GM21786 (cell line): ENCODE data around the gene ACSS1.

Experiments
- ATAC-seq: cut with Tn5 transposase; IDR thresholded peaks from one replicate; pipeline ENCODE4 v1.9.1; 2021; ENCODE audit not compliant: unreplicated experiment

Gene ACSS1

DNA sequence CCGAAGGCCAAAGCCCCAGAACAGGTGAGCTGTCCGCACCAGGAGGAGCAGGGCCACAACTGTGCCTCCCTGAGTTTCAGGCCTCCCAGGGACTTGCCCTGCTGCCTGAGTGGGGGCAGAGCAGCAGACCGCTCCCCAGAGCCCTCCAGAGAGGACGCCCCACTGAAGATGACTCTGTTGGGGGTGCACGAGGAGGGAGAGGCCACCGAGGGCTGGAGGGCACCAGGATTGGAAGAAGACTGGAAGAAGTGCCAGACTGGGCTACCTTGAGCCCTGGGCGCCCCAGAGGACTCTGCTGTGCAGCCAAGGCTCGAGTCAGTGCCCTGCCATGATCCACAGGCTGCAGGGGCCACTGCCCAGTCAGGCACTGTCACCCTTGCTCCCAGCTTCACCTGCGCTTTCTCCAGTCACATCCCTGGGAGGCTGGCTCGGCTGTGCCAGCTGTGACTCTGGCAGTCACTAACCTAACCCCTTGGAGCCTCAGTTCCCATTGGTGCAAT lies 97.6 kb downstream of the ACSS1 start:
- no peak for ATAC-seq

DNA sequence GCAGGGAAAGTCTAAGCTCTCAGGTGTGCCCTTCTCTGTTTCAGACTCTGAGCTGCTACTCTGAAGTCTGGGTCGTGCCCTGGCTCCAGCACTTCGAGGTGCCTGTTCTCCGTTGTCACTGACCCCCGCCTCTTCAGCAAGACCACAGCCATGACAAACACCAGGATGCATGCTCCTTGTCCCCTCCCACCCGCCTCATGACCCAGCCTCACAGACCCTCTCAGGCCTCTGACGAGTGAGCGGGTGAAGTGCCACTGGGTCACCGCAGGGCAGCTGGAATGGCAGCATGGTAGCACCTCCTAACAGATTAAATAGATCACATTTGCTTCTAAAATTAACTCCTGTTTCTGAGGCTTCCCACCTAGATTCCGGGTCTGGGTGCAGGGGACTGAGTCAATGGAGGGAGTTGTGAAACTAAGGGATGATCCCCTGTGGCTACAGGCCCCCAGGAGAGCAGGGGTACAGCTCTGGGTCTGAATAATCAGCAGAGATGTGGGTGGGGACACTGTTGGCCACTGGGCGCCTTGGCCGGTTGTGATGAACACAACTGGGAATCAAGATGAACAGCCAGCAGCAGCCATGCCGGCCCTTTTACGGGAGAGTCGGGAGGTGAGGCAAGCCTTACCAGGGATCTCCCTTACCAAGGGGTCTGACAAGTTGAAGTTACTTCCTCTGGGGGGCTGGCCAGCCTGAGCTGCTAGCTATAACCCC lies 98.2 kb downstream of the ACSS1 start:
- no peak for ATAC-seq

DNA sequence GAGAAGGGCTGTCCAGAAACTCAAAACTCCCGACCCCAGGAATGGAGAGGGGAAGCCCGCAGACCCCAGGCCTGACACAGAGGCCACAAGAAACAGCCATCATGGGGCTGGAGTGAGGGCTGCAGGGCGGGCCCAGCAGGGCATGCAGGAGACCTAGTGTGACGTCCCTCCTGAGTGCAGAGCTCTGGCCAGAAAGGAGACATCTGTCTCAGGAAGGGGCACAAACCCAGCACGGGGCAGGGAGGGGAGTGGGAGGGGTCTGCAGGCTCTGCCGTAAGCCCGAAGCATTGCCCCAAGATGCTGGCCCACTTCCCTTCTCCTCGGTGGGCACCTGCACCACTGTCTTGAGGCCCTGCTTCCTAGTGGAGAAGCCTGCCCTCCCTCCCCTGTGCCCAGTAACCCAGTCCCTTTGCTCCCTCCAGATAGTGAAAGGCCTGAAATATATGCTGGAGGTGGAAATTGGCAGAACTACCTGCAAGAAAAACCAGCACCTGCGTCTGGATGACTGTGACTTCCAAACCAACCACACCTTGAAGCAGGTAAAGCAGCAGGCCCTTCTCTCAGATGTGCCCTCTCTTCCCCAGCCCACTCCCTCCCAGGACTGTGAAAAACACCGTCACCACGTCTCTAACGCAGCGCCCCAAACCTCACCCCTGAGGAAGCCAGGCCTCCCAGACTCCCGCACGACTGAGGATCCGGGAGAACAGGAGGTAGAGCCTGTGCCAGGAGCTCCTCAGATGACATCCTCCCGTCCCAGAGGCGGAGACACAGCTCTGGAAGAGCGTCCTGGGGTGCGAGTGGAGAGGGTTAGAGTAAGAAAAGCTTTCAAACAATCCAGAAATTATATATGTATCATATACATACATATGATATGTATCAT lies 99.2 kb downstream of the ACSS1 start:
- ATAC-seq = no peak

- no peak for ATAC-seq
Measured at GRCh38 chr20:24957326-24958016, 100.5 kb downstream of the ACSS1 start.
